Ectodermal cell (in vitro differentiated cells): ENCODE data around the gene ARHGAP22.

Experiments
- H3K27ac ChIP-seq: 2 replicates; pipeline ENCODE4 v1.7.0; 2013; ENCODE audit warnings: mild to moderate bottlenecking, low read depth, low read length; ENCODE audit not compliant: insufficient read depth, poor library complexity, severe bottlenecking
- H3K27me3 ChIP-seq: 2 replicates; pipeline ENCODE4 v1.7.0; 2013; ENCODE audit warnings: mild to moderate bottlenecking, low read length; ENCODE audit not compliant: insufficient read depth, control insufficient read depth, poor library complexity, severe bottlenecking
- H3K36me3 ChIP-seq: one replicate; pipeline ENCODE4 v1.7.0; 2013; ENCODE audit warnings: low read length; ENCODE audit not compliant: control insufficient read depth, insufficient read depth
- H3K4me1 ChIP-seq: one replicate; pipeline ENCODE4 v1.7.0; 2013; ENCODE audit warnings: low read length; ENCODE audit not compliant: control insufficient read depth, insufficient read depth
- H3K4me3 ChIP-seq: 2 replicates; pipeline ENCODE4 v1.7.0; 2013; ENCODE audit warnings: low read depth, low read length, control low read depth; ENCODE audit not compliant: insufficient read depth
- H3K9me3 ChIP-seq: 2 replicates; pipeline ENCODE4 v1.7.0; 2013; ENCODE audit warnings: mild to moderate bottlenecking, low read length, moderate library complexity; ENCODE audit not compliant: control insufficient read depth
- WGBS, 2 experiments: methylation state at CpG; one replicate each; pipeline ENCODE4 v1.1.7; 2013; ENCODE audit warnings: missing lambda C conversion rate in 2 of 2; 5-methylcytosine and 5-hydroxymethylcytosine counted together

Gene ARHGAP22

DNA sequence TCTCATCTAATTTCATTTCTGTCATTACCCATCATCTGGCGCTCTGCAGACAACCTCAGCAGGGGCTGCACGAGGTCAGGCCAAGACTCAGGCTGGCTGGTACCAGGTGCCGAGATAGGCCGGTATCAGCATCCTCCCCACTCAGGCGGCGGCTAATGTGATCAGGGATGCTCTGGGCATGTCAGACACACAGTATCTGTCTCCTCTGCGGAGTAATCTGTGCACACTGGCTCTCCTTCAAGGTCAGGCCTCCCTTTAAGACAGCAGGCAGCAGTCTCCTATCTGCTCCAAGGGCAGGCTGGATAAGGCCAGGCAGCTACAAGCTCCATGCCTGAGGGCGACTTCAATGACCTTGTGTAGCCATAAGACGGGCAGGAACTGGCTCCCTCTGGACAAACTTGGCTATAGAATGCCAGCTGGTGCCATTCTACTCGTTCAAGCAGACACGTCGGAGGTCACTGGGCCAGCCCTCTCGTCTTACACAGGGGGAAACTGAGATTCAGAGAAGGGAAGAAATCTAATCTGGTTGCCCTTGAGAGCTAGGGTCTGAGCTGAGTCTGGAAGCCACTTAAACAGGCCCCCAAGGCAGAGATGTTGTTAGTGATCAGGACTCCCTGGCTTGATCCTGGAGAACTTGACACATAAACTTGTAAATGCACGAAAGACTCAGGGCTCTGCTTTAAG is 59.3 kb downstream of the ARHGAP22 start:
- 91% methylated on average over 14 of the region's 14 CpGs for WGBS, 2 experiments

DNA sequence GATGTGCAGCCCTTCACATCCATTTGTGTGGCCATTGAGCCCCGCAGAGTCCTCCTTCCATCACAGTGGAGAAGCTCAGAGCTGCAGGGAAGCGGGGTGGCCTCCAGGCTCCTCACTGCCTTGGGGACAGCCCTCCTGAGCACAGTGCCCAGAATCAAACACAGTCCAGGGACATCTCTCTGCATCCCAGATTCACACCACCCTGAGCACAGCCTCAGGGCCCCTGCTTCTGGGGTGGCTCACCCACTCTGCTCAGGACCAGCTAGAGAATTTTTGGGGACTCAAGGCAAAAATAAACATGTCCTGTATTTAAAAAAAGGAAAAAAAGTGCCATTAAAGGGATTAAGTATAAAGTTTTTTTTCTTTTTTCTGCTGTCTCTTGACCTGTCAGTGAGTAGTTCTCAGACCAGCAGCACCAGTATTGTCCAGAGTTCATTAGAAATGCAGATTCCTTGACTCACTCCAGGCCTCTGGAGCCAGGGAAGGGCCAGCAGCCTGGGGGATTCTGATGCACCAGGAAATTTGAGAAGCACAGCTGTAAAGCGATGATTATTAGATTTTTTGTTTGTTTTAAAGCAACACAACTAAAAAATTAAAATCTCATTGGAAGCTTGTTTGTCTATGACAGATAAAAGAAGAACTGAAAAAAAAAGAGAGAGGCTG is 61.6 kb downstream of the ARHGAP22 start:
- 93 to 96% methylated on average over 2 of the region's 3 CpGs for WGBS, 2 experiments
- no peaks in the 10 kb centered on the region for H3K9me3 ChIP-seq

More for the DNA sequence above, 59.3 kb downstream of the ARHGAP22 start:
- no peaks in the 10 kb centered on the region for H3K36me3 ChIP-seq
- no peak overlapping the region for H3K4me3 ChIP-seq
- H3K9me3 ChIP-seq, result no peaks in the 10 kb centered on the region
- H3K27me3 ChIP-seq, result no peaks in the 10 kb centered on the region
- no peaks in the 10 kb centered on the region for H3K4me1 ChIP-seq
- no peak overlapping the region for H3K27ac ChIP-seq

DNA sequence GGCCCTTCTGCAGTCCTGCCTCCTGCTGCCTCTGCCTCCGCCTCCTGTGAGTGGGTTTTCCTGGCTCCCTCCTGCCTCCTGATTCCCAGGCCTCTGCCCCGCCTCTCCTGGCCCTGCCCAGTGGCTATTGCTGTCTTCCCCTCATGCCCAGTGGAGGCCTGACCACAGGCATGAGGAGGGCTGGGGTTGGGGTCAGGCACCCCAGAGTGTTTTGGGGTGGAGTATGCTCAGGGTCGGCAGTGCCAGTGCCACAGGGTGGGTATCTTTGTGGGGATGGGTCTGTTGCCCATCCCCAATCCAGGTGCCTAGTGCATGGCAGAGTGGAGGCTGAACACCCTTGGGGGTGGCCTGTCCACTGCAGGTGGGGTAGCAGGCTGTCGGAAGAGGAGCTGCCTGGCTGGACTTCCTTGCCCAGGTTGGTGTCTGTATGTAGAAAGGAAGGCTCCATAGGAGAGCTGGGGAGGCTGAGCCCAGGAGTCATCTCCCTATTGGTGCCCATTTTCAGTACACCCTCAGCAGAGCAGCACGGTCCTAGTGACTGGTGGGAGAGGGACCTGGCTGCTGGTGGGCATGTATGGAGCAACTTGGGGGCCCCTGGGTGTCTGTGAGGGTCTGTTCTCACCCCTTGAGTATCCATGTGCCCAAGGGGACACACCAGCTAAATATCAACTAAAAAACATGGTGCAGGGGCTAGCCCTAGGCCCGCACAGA is 62.2 kb downstream of the ARHGAP22 start:
- no peak overlapping the region for H3K4me3 ChIP-seq
- 90 to 93% methylated on average over 6 of the region's 6 CpGs for WGBS, 2 experiments
- H3K36me3 ChIP-seq, result no peaks in the 10 kb centered on the region
- H3K27me3 ChIP-seq, result no peaks in the 10 kb centered on the region
- H3K9me3 ChIP-seq, result no peaks in the 10 kb centered on the region
- no peaks in the 10 kb centered on the region for H3K4me1 ChIP-seq
- H3K27ac ChIP-seq, result no peak overlapping the region

More for the DNA sequence above, 61.6 kb downstream of the ARHGAP22 start:
- no peak overlapping the region for H3K4me3 ChIP-seq
- H3K36me3 ChIP-seq, result no peaks in the 10 kb centered on the region
- no peak overlapping the region for H3K27ac ChIP-seq
- no peaks in the 10 kb centered on the region for H3K27me3 ChIP-seq
- H3K4me1 ChIP-seq, result no peaks in the 10 kb centered on the region

DNA sequence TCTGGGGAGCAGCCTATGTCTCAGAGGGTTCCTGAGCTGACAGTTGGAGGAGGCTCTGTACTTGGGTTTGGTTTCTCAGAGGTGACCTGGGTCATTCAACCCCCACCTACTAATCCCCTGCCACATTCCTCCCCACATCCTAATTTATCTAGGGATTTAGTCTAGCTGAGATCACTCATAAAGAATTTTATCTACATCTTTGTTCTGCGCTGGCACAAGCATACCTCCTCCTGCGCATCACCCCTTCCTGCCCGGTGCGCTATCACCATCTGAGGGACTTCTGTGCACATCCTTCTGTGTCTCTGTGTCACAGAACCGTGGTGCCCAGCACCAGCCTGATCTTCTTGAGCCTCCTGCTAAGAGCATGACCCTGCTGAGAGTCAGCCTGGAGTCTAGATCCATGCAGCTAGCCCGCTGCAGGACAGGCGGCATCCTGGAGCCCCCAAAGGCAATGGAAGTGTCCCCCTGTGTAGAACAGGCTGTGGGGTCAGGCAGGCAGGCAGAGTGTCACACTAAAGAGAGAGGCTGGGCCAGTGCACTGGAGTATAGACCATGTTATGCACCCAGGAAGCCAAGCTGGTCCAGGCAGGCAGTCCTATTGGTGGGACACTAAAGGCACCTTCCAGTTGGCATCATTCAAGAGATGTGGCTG is 63.6 kb downstream of the ARHGAP22 start:
- WGBS, 2 experiments, result 93% methylated on average over 7 of the region's 7 CpGs
- Histone ChIP-seq H3K4me1 (no peaks in the 10 kb centered on the region), H3K27ac (no peak overlapping the region), H3K36me3 (no peaks in the 10 kb centered on the region), H3K4me3 (no peak overlapping the region), H3K9me3 (no peaks in the 10 kb centered on the region), H3K27me3 (no peaks in the 10 kb centered on the region)

DNA sequence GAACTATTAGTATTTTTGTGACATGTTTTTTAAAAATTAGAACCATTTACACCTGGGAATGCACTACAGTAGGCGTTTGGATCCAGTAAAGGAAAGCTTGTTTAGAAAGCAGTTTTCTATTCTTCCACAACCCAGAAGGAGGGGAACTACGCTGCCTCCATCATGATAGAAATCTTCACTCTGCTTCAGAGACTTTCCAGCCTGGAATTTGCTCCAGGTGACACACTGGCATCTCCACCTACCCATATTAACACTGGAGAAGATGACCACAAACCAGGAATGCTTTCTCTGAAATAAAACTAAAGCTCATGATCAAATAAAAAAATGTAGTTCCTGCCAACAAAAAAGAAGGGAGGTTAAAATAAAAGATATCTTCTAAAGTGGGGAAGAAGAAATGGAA is 66.3 kb downstream of the ARHGAP22 start:
- H3K9me3 ChIP-seq, result no peaks in the 10 kb centered on the region
- H3K27me3 ChIP-seq, result no peaks in the 10 kb centered on the region
- 91 to 96% methylated on average over 2 of the region's 2 CpGs for WGBS, 2 experiments
- H3K36me3 ChIP-seq, result no peaks in the 10 kb centered on the region
- no peaks in the 10 kb centered on the region for H3K4me1 ChIP-seq
- no peak overlapping the region for H3K4me3 ChIP-seq
- H3K27ac ChIP-seq, result no peak overlapping the region

DNA sequence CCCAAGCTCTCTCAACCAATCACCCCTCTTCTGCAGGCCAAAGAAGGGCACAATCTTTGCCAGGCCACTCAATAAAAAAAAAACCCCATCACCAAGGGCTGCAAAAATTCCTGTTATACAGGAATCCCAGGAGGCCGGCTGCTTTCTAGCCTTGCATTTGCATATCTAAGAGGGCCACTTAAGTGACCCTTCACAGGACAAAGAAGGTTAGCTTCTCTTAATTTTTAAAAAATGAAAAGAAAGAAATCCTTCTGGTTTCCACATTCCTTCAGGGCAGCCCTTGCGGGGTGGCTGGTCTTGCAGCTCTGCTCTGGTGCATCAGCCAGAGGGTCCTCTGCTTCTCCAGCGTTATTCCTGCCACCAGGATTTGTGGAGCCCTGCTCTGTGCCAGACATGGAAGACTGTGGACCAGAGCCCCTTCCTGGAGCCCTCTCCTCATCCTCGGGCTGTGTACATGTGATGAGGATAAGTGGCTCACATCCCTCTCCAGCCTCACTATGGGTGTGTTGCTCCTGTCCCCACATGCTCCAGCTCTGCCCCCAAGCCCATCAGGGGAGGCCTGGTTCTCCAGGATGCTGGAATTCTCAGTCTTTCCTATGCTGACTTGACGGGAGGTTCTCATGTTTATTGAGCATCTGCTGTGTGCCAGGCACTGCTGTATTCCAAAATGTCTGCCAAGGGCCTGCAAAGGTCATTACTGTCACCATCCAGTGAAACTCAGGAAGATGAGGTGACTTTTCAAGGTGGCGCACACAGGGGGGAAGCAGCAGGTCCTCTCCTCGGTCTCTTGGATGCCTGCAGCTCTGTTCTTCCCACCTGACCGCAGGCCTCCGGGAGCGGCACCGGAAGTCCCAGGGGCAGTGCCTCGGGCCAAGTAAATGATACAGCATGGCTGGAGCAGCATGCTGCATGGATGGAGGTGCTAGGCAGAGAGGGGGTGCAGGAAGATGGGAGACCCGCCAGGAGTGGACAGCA is 67.7 kb downstream of the ARHGAP22 start:
- Histone ChIP-seq H3K27me3 (no peaks in the 10 kb centered on the region), H3K9me3 (no peaks in the 10 kb centered on the region), H3K4me3 (no peak overlapping the region), H3K36me3 (no peaks in the 10 kb centered on the region), H3K27ac (no peak overlapping the region), H3K4me1 (no peaks in the 10 kb centered on the region)
- WGBS, 2 experiments, result 72 to 80% methylated on average over 13 of the region's 13 CpGs

DNA sequence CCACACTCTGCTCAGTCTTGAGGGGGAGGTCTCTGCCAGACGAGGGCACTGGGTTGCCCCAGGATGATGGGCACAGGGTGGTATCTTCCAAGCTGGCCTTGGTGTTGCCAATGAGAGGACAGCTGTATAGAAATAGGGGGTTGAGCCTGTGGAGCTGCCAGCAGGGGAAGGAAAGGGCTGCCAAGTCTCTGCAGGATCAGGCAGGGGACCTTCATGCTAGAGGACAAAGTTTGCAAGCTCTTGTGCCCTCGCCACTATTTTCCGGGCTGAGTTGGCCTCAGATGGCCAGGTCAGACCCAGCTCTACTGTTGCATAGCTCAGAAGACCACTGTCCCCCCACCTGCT is 68.7 kb downstream of the ARHGAP22 start:
- Histone ChIP-seq H3K4me3 (no peak overlapping the region), H3K9me3 (no peaks in the 10 kb centered on the region), H3K27me3 (no peaks in the 10 kb centered on the region), H3K27ac (no peak overlapping the region), H3K4me1 (no peaks in the 10 kb centered on the region), H3K36me3 (no peaks in the 10 kb centered on the region)
- WGBS, 2 experiments, result 87 to 97% methylated on average over 3 of the region's 3 CpGs

DNA sequence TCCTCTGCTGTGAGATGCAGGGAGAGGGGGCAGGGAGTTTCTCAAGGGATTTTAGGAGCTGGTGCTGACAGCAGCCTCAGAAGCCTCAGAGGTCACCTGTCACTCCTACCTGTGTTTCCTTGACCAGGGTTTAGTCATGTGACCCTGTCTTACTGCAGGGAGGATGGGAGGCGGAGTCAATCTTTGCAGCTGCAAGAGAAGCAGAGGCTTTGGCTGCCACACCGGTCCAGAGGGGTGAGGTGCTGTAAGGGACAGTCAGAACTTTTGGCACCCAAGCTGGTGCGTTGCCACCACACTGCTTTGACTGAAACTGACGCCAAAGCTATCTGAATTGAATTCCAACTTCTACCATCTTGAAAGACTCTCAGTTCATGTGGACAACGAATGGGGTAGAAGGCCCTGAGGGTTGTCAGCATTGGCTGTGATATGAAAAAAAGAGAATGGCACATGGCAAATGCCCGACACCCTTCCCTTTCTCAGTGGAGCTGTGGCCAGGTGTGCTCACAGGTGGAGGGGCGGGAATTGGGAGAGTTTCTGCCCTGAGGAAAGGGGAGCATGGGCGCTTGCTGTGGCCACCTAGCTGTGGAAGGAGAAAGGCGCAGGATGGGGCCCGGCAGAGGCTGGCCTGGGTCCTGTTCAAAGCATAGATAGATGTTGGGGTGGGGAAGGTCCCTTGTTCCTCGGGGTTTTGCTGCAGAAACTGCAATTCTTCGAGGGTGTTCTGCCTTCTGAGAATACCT is 69.3 kb downstream of the ARHGAP22 start:
- Histone ChIP-seq H3K9me3 (no peaks in the 10 kb centered on the region), H3K4me1 (no peaks in the 10 kb centered on the region), H3K27me3 (no peaks in the 10 kb centered on the region), H3K27ac (no peak overlapping the region), H3K4me3 (no peak overlapping the region), H3K36me3 (no peaks in the 10 kb centered on the region)
- 94 to 96% methylated on average over 12 of the region's 12 CpGs for WGBS, 2 experiments
